GM12801 (cell line): ENCODE measurements around the gene SUPT20HL2.

Experiments
- CTCF ChIP-seq: IDR thresholded peaks from one replicate; pipeline ENCODE4 v1.5.1; 2011; ENCODE audit warnings: control low read depth; ENCODE audit not compliant: insufficient read length; ENCODE audit errors: extremely low read depth

Gene SUPT20HL2

GRCh38 chrX:24294619-24295018 is 19.2 kb downstream of the SUPT20HL2 start:
- no peak for TF ChIP-seq CTCF

- no peak for TF ChIP-seq CTCF
Observed at GRCh38 chrX:24293412-24293811, 20.5 kb downstream of the SUPT20HL2 start.

- TF ChIP-seq CTCF = no peak
Observed at GRCh38 chrX:24292353-24292752, 21.5 kb downstream of the SUPT20HL2 start.

- TF ChIP-seq CTCF = no peak
Observed at GRCh38 chrX:24285082-24285481, 28.8 kb downstream of the SUPT20HL2 start.

- no peak for TF ChIP-seq CTCF
Observed at GRCh38 chrX:24283127-24283794, 30.6 kb downstream of the SUPT20HL2 start.

GRCh38 chrX:24282381-24283126 is 31.3 kb downstream of the SUPT20HL2 start:
- TF ChIP-seq CTCF = no peak

GRCh38 chrX:24277405-24277804 is 36.5 kb downstream of the SUPT20HL2 start:
- TF ChIP-seq CTCF = no peak
